HG03045 (cell line): ENCODE results near the gene CTSD.
"Not testable (repeated sequence)": the region's sequence is repeated elsewhere in the genome, so short reads cannot be mapped to it uniquely, and the experiment has no call there.

Experiments
- ATAC-seq: cut with Tn5 transposase; IDR thresholded peaks from one replicate; pipeline ENCODE4 v1.9.1; 2021; ENCODE audit warnings: mild to moderate bottlenecking, moderate library complexity; ENCODE audit not compliant: unreplicated experiment

Gene CTSD

DNA sequence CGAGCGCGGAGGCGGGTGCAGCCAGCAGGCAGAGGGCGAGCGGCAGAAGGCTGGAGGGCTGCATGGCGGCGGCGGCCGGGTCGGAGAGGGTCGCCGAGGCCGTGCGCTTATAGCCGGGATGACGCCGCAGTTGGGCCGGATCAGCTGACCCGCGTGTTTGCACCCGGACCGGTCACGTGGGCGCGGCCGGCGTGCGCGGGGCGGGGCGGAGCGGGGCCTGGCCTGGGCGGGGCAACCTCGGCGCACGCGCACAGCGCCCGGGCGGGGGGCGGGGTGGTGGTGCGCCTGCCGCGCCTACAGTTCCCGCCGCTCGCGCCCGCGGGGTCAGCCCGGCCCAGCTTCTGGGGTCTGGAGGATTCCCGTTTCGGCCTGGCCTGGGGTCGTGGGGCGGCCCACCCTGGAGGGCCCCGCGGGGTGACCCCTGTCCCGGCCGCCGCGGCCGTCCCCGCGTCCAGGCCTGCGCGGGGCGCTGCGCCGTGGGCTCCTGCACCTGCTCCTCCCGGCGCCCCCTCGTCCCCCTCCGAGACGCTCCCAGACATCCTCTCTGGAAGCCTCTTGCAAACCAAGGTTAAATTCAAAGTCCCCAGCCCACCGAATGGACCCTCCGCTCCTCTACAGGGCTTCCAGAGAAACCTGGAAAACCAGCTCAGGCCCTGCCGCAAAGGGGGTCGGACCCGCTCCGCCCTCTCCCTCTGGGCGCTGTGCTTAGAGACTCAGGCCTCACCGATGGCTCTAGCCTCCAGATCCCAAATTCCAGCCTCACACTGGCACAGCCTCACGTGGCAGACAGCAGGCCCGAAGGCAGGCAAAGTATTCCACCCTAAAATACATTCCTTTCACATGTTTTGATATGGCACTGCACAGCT is at the start of gene CTSD:
TSS of gene CTSD (minus strand) at position 132 of the 866 bp plus-strand sequence. CDS start at position 64, 68 bp downstream.
- ATAC-seq = peak; percentile 70

DNA sequence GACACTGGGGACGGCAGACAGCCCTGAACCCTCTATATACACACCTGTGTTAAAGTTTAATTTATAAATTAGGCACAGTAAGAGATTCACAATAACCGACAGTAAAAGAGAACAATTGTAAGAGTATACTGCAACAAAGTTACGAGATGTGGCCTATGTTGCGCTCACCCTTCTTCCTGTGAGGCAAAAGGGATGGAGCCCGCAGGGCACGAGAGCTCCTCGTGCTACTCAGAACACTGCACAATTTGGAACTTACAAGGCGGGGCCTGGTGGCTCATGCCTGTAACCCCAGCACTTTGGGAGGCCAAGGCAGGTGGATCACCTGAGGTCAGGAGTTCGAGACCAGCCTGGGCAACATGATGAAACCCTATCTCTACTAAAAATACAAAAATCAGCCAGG is 49.6 kb upstream of the CTSD start:
- not testable (repeated sequence) for ATAC-seq

DNA sequence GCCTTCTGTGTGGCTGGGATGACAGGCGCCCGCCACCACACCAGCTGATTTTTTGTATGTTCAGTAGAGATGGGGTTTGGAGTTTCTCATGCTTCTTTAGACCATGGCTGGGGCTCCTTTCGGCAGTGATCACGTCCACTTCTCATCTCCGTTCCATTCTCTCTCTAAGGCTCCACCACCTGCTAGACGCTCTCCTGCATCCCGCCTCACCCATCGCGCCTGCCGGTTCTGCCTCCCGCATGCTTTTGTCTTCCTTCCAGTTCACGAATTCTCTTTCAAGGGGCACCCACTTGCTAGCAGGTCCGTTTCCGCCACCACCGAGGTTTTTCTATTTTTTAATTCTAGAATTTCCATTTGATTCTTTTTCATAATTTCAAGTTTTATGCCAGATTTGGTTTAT is 49.1 kb upstream of the CTSD start:
- ATAC-seq = no peak

DNA sequence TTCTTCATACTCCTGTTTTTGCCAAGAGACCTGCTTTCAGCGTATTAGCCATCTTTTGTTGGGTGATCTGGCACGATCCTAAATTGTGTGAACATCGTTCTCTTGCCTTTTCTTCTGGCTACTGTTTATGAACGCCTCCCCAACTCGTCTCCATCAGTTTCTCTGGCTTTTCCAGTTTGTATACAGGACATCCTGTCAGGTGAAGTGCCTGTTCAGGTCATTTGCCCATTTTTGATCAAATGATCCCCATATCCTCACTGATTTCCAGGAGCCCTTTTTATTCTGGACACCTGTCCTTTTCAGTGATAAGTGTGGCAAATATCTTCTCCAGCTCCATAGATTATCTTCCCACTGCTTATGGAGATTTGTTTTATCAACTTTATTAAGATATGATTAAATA is 48.5 kb upstream of the CTSD start:
- no peak for ATAC-seq

DNA sequence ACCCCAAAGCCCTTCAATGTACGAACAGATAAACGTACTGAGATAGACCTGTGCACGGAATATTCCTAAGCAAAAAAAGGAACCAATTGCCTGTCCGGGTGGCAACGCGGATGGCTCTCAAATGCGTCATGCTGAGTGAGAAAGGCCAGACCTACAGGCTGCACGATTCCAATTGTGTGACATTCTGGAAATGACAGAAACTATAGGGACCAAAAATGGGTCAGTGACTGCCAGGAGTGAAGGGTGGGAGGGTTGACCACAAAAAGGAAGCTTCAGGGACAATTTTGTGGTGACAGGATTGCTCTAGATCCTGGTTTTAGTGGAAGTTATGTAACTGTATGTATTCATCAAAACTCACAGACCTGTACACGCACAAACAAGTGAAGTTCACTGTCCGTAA is 47.0 kb upstream of the CTSD start:
- no peak for ATAC-seq

DNA sequence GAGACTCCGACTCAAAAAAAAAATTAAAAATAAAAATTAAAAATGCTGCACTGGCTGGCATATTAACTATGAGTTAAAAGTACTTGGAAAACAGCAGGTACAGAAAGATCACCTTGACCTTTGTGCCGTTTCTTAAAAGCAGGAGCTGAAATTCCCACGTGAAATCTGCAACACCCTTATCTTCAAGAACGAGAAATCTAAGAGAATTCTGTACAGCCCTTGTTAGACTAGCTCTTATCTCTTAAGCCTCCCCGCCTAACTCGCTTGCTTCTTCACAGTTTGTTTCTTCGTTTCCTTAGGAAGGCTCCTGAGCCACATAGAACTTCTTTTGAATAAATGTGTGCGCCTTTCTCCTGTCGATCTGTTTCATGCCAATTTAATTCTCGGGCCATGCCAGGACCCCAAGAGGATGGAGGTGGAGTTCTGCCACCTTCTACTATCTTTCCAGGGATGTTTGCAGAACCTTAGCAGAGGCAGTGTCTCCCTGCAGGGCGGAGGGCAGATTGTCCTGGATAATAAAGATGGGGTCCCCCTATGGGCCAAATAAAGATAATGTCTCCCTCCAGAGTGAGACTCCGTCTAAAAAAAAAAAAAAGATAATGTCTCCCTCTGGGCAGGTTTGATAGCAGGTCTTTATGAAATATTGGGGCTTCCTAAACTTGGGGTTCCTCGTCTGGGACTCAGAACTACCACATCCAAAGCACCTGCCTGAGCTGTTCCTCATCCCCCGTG is 43.7 kb upstream of the CTSD start:
- ATAC-seq = no peak

DNA sequence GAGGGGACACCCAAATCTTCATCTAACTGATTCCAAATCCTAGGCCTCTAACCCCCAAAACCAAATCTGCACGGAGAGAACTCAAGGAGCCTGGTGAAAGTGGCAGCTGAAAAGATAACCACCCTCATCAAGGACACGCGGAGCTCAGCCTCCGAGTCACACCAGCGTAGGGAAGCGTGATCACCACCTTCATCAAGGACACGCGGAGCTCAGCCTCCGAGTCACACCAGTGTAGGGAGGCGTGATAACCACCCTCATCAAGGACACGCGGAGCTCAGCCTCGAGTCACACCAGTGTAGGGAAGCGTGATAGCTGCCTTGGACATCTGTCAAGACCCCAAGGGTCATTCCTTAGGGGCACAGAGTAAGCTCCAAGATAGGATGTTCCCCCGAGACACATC is 41.8 kb upstream of the CTSD start:
- ATAC-seq = no peak

DNA sequence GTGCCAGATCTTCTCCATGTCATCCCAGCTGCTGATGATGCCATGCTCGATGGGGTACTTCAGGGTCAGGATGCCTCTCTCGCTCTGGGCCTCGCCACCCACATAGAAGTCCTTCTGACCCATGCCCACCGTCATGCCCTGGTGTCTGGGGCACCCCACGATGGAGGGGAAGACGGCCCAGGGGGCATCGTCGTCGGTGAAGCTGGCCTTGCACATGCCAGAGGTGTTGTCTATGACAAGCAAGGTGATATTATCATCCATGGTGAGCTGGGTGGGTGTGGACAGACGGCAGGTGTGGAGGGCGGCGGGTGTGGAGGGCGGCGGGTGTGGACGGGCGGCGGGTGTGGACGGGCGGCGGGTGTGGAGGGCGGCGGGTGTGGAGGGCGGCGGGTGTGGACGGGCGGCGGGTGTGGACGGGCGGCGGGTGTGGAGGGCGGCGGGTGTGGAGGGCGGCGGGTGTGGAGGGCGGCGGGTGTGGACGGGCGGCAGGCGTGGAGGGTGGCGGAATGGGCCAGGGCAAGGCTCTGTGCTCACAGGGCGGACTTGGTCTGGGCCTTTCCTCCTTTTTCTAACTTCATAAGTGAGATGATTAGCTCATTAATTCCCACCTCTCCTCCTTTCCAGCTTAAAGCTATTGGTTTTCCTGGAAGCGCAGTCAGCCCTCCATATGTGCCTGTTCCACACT is 40.2 kb upstream of the CTSD start:
- ATAC-seq = not testable (repeated sequence)

DNA sequence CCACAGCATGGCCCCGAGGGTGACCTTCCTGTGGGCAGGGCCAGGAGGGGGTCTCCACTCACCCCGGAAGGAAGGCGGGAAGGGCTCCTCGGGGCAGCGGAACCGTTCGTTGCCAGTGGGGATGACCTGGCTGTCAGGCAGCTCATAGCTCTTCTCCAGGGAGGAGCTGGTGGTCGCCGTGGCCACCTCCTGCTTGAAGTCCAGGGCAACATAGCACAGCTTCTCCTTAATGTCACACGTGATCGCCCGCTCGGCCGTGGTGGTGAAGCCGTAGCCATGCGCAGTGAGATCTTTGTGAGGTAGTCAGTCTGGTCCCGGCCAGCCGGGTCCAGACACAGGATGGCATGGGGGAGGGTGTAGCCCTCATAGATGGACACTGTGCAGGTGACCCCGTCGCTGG is 39.5 kb upstream of the CTSD start:
- ATAC-seq = no peak

DNA sequence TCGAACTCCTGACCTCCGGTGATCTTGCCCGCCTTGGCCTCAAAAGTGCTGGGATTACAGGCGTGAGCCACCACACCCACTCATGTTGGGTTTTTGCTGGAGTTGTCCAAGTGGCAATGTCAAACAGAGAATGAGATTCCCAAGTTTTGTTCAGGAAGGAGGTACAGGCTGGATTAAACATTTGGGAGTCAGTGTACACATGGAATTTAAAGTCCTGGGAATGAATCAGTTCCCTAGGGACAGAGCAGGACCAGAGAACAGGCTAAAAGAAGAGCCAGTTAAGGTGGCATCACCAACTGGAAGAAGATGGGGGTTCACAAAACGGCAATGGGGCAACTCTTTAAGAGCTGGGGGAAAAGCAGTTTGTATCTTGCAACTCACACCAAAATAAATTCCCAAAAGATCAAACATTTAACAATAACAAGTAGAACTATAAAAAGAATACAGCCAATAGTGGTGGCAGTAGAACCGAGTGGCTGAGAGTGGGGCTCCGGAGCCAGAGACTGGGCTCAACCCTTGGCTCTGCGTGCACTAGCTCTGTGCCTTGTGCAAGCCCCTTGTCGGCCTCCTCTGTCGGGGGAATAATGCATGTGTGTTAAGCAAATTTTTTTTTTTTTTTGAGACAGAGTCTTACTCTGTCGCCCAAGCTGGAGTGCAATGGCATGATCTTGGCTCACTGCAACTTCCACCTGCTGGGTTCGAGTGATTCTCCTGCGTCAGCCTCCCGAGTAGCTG is 33.8 kb upstream of the CTSD start:
- no peak for ATAC-seq

DNA sequence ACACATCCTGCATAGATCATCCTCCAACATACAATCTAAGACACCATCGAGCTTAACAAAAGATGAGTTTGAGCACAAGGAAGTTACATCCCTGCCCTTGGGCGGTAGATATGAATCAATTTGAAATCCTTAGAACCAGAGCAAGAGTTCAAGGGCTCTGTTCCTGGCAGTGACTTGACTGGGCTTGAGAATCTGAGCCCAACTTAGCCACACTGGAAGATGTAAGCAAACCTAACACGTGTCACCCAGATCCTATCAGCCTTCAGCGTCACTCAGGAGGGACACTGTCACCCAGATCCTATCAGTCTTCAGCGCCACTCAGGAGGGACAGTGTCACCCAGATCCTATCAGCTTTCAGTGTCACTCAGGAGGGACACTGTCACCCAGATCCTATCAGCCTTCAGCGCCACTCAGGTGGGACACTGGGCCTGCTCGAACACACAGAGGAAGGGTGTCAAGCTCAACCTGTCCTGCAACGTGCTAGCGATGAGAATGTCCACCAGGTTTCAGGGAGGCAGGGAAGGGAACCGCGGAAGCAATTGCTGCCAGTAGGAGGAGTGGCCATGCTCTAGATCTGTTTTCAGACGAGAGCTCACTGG is 32.8 kb upstream of the CTSD start:
- no peak for ATAC-seq

DNA sequence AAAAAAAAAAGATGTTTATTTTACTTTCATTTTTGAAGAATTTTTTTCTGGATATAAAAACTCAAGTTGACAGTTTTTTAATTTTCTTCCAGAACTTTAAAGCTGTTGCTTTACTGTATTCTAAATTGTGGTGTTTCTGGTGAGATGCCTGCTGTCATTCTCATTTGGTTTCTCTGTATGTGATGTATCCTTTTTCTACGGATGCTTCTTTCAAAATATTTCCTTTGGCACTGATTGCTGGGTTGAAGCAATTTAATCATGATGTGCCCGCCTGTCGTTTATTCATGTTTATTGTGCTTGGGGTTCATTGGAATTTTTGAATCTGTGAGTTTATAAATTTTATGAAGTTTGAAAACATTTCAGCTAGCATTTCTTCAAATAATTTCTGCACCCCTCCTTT is 29.4 kb upstream of the CTSD start:
- no peak for ATAC-seq

DNA sequence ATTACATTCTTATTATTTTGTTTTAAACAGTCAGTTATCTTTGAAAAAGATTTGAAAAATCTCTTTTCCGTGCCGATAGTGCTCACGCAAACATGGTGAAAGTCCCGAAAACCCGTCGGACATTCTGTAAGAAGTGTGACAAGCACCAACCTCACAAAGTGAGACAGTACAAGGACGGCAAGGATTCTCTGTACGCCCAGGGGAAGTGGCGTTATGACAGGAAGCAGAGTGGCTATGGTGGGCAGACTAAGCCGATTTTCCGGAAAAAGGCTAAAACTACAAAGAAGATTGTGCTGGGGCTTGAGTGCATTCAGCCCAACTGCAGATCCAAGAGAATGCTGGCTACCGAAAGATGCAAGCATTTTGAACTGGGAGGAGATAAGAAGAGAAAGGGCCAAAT is 28.7 kb upstream of the CTSD start:
- ATAC-seq = no peak

DNA sequence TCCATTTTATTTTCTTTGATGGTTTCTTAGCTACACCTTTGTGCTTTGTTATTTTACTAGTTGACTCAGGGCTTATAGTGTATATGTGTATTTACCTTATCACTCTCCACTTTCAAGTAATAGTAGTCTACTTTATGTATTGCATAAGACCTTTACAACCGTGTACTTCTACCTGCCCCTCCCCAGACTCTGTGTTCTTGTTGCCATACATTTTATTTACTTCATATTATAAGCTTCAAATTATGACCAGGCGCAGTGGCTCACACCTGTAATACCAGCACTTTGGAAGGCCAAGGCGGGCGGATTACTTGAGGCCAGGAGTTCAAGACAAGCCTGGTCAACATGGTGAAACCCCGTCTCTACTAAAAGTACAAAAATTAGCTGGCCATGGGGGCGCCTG is 28.2 kb upstream of the CTSD start:
- ATAC-seq = no peak

DNA sequence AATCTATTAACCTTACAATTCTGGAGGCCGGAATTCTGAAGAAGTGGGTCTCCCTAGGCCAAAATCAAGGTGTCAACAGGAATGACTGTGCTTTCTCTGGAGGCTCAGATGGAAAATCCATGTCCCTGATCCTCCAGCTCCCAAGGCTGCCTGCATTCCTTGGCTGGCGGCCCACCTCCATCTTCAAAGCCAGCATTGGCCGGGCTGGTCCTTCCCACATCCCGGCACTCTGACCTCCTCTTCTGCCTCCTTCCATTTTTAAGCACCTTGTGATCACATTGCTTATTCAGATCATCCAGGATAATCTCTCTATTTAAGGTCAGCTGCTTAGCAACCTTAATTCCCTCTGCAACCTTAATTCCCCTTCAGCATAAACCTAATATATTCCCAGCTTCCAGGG is 22.7 kb upstream of the CTSD start:
- ATAC-seq = no peak

DNA sequence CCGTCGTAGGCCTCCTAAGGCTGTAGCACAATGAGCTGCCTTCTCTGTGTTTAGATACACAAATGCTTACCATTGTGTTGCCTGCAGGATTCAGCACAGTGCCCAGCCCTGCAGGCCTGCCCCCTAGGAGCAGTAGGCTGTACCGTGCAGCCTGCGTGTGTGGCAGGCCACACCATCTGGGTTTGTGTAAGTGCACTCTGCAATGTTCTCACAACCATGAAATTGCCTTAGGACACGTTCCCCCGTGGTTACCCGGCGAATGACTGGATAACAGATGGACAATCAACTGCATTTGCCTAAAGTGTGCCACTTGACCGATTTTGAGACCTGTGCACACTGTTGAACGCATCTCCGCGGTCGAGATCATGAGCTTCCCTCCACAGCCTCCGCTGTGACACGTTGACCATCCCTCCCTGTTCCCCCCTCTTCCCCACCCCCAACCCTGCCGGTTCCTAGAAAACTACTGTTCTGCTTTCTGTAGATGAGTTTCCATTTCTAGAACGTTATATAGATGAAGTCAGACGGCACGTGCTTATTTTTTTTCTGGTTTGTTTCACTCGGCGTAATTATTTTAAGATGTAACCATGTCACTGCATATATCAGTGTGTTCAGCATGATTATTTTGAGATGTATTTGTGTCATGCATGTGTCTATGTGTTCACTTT is 22.2 kb upstream of the CTSD start:
- ATAC-seq = no peak

DNA sequence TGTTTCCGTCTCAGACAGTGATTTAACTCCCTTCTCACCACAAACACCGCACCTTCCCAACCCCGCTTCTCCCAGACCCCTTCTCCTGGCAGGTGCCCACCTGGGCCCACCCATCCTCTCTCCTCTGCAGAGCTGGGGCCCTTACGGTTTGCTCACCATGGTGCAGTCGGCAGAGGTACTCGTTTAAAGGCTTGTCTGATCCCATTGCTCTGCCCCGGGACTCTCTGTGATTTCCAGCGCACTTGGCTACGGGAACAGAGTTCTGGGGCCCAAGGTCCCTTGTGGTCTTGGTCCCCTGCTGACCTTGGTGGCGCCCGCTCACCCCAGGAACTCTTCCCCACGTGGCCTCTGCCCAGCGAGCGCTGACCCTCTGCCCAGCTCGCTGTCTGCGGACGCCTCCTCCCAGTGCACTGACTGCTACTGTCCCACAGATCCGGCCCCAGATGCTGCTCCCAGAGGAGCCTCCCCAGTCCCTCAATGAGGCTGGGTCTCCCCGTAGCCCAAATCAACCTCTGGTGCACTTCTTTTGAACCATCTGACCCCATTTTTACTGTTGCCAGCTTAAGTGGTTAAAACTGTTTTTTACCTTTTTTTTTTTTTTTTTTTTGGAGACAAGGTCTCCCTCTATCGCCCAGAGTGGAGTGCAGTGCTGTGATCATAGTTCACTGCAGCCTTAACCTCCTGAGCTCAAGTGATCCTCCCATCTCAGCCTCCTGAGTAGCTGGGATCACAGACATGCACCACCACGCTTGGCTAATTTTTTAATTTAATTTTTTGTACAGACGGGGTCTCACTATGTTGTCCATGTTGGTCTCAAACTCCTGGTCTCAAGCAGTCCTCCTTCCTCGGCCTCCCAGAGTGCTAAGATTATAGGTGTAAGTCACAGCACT is 21.3 kb upstream of the CTSD start:
- no peak for ATAC-seq

DNA sequence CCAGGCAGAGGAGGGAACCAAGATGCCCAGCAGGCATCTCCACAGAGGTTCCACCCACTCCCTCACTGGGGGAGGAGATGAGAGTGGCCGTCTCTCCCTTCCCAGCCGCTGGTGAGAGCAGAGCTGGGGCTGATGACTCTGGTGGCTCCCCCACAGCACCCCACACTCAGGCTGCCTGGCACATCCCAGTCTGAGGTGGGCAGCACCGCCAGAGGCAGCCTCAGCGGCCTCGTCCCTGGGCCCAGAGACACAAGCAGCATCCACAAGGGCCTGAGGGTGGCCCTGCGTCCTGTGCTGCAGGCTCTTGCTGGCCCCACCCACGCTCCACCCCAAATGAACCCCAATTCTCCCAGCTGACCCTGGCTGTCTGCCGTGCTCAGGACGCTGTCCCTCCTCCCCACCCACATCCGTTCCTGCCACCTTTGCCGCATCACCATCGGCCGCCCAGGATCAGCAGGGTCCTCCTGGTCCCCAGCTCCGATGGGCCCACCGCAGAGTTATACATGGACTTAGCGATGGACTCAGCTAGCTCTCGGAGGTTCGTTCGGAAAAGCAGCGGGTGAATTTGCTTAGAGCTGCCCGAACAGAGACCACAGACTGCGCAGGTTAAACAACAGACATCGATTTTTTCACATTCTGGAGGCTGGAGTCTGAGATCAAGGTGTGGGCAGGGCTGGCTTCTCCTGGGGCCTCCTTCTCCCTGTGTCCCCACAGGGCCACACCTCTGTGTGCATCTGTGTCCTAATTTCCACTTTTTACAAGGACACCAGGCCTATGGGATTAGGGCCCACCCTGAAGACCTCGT is 20.2 kb upstream of the CTSD start:
- no peak for ATAC-seq
